HepG2 (cell line): ENCODE results near the gene PPP4R4. TPM values are rescaled to one million over a fixed set of nuclear protein-coding genes. Genes with fewer than 3 reads are reported as not detected.

Experiments
- FIP1L1 ChIP-seq: fragments of 200-400 bp; formaldehyde crosslinking; IDR thresholded peaks from 2 replicates; pipeline ENCODE4 v1.6.1; 2018; ENCODE audit warnings: low read depth, mild to moderate bottlenecking, low read length, moderate library complexity, borderline replicate concordance; ENCODE audit not compliant: insufficient read depth
- FOXM1 ChIP-seq: sonication (generic); formaldehyde crosslinking; IDR thresholded peaks from 2 replicates; pipeline ENCODE4 v1.5.0; 2020; ENCODE audit warnings: missing genetic modification reagents
- HIC2 ChIP-seq: sonication (generic); formaldehyde crosslinking; IDR thresholded peaks from 2 replicates; pipeline ENCODE4 v1.9.0; 2022; ENCODE audit warnings: low read depth, missing genetic modification reagents
- IRF2 ChIP-seq: IDR thresholded peaks from 2 replicates; pipeline ENCODE4 v1.6.1; 2018; ENCODE audit warnings: missing genetic modification reagents, missing compliant biosample characterization
- KAT2B ChIP-seq: fragments of 150-350 bp; IDR thresholded peaks from 2 replicates; pipeline ENCODE4 v1.6.1; 2014; ENCODE audit warnings: low read depth, low read length, borderline replicate concordance
- KDM2A ChIP-seq: sonication (generic); formaldehyde crosslinking; IDR thresholded peaks from 2 replicates; pipeline ENCODE4 v1.4.0; 2020; ENCODE audit warnings: low read depth, missing genetic modification reagents, borderline replicate concordance
- MIER2 ChIP-seq: IDR thresholded peaks from 2 replicates; pipeline ENCODE4 v1.6.1; 2016; ENCODE audit warnings: missing biosample characterization, missing genetic modification reagents
- NCOA2 ChIP-seq: sonication (generic); formaldehyde crosslinking; IDR thresholded peaks from 2 replicates; pipeline ENCODE4 v1.8.0; 2022; ENCODE audit warnings: inconsistent platforms
- PRDM10 ChIP-seq: sonication (generic); formaldehyde crosslinking; IDR thresholded peaks from 2 replicates; pipeline ENCODE4 v1.4.0; 2020; ENCODE audit warnings: low read depth, missing genetic modification reagents
- RARG ChIP-seq: sonication (generic); formaldehyde crosslinking; IDR thresholded peaks from 2 replicates; pipeline ENCODE4 v1.4.0; 2020; ENCODE audit warnings: low read depth, mild to moderate bottlenecking, missing genetic modification reagents
- RBAK ChIP-seq: sonication (generic); formaldehyde crosslinking; IDR thresholded peaks from 2 replicates; pipeline ENCODE4 v1.5.1; 2020; ENCODE audit warnings: mild to moderate bottlenecking, missing genetic modification reagents
- TCF12 ChIP-seq, 2 experiments: fragments of 450-650 bp in 1 of 2; sonication (generic) in 1 of 2; formaldehyde crosslinking in 1 of 2; IDR thresholded peaks; 2 replicates each; pipeline versions ENCODE4 v1.6.1 to v1.8.0; 2017 to 2022; ENCODE audit warnings: antibody characterized with exemption in 1 of 2, mild to moderate bottlenecking in 1 of 2, missing genetic modification reagents in 1 of 2, moderate library complexity in 1 of 2
- TIGD3 ChIP-seq: sonication (generic); formaldehyde crosslinking; IDR thresholded peaks from 2 replicates; pipeline ENCODE4 v1.5.1; 2020; ENCODE audit warnings: mild to moderate bottlenecking, missing genetic modification reagents, borderline replicate concordance
- ZNF207 ChIP-seq: fragments of 450-650 bp; IDR thresholded peaks from 2 replicates; pipeline ENCODE4 v1.6.1; 2016; ENCODE audit warnings: antibody characterized with exemption, borderline replicate concordance
- ZNF263 ChIP-seq: sonication (generic); formaldehyde crosslinking; IDR thresholded peaks from 2 replicates; pipeline ENCODE4 v1.4.0; 2020; ENCODE audit warnings: missing genetic modification reagents
- ZNF296 ChIP-seq: sonication (generic); formaldehyde crosslinking; conservative IDR thresholded peaks from 2 replicates; pipeline ENCODE4 v1.5.0; 2020; ENCODE audit warnings: mild to moderate bottlenecking, missing genetic modification reagents
- ZNF503 ChIP-seq: sonication (generic); formaldehyde crosslinking; IDR thresholded peaks from 2 replicates; pipeline ENCODE4 v1.4.0; 2020; ENCODE audit warnings: missing genetic modification reagents
- ZNF672 ChIP-seq: sonication (generic); formaldehyde crosslinking; IDR thresholded peaks from 2 replicates; pipeline ENCODE4 v1.8.1; 2022; ENCODE audit warnings: missing genetic modification reagents
- ZNF740 ChIP-seq: sonication (generic); formaldehyde crosslinking; IDR thresholded peaks from 2 replicates; pipeline ENCODE4 v1.4.0; 2020; ENCODE audit warnings: missing genetic modification reagents
- ZNF788 ChIP-seq: sonication (generic); formaldehyde crosslinking; IDR thresholded peaks from 2 replicates; pipeline ENCODE4 v1.5.0; 2020; ENCODE audit warnings: mild to moderate bottlenecking, missing genetic modification reagents, borderline replicate concordance
- polyA plus RNA-seq, 8 experiments: library from polyadenylated mRNA; depleted of rRNA in 3 of 8; stranded (reverse) in 7 of 8; unstranded in 1 of 8; fragments of >200 nt; fragmentation: Illumina TruSeq in 4 of 8; extraction: Trizol in 4 of 8; gene quantifications; 2 replicates each; pipeline versions ENCODE4 v1.2.1 to v1.2.3, GENCODE V29; 2011 to 2016; ENCODE audit warnings: low read depth in 4 of 8, missing spikeins in 1 of 8, mixed read lengths in 1 of 8; ENCODE audit not compliant: insufficient read depth in 1 of 8
- total RNA-seq, 5 experiments: library from RNA; depleted of rRNA; stranded (reverse); fragments of >200 nt; fragmentation: Illumina TruSeq; extraction: Trizol; gene quantifications; 2 replicates each; pipeline ENCODE4 v1.2.3, GENCODE V29; 2016; ENCODE audit warnings: low read depth in 1 of 5

Gene PPP4R4
- total and polyA plus RNA-seq, 2 of the 13 experiments (the other 11 are each of a cell fraction or from before 2014, with no cell fraction given) = 9.5 to 19.8 TPM

- peak; percentile 77; the same call in 1 of the 2 replicates for TF ChIP-seq ZNF503 (CRISPR knock-in tag)
- TF ChIP-seq ZNF672 (CRISPR knock-in tag) = no peak
- TF ChIP-seq ZNF207 = no peak
- TF ChIP-seq MIER2 (CRISPR knock-in tag) = peak; percentile 92
- peak; percentile 54 for TF ChIP-seq ZNF263 (CRISPR knock-in tag)
- peak; percentile 78; the same call in 1 of the 2 replicates for TF ChIP-seq IRF2 (CRISPR knock-in tag)
- no peak for TF ChIP-seq ZNF740 (CRISPR knock-in tag)
- no peak for TF ChIP-seq TIGD3 (CRISPR knock-in tag)
- TF ChIP-seq ZNF296 (CRISPR knock-in tag) = no peak
- no peak; the same call in 1 of the 2 replicates for TF ChIP-seq KDM2A
- no peak for TF ChIP-seq FOXM1 (CRISPR knock-in tag)
- peak; percentile 90 for TF ChIP-seq NCOA2 (CRISPR knock-in tag)
- TF ChIP-seq KAT2B = no peak
- no peak for TF ChIP-seq RBAK (CRISPR knock-in tag)
- no peak; the same call in 1 of the 2 replicates for TF ChIP-seq ZNF788
- peak; percentile 74 for TF ChIP-seq HIC2 (CRISPR knock-in tag)
- no peak for TF ChIP-seq TCF12 (IDR thresholded peaks at IDR 0.05)
- no peak for TF ChIP-seq TCF12 (CRISPR knock-in tag; IDR thresholded peaks at IDR 0.05)
- TF ChIP-seq PRDM10 = peak; percentile 95
- no peak for TF ChIP-seq RARG
- TF ChIP-seq FIP1L1 = no peak
These were observed 118.9 kb downstream of the PPP4R4 start, which contains the start of gene SERPINA10 (continued) for GRCh38 chr14:94292872-94293577.
